Lower lobe of right lung (tissue), 2 donors: ENCODE results near the gene PRMT7. TPM values are rescaled to one million over a fixed set of nuclear protein-coding genes. Genes with fewer than 3 reads are reported as not detected.

Source experiments
- ATAC-seq, 2 donors: fragments of 200-7000 bp; cut with Tn5 transposase; one replicate each; pipeline ENCODE4 v1.9.1; 2020 to 2022; ENCODE audit warnings: mild to moderate bottlenecking in 2 of 2, moderate library complexity in 2 of 2
- DNase-seq: peaks from one replicate; pipeline ENCODE4 v3.0.0-alpha.2; 2020
- H3K27ac ChIP-seq: fragments of 200-600 bp; one replicate; pipeline ENCODE4 v1.8.0; 2022
- H3K27me3 ChIP-seq: fragments of 200-600 bp; one replicate; pipeline ENCODE4 v1.8.0; 2022; ENCODE audit warnings: low read depth
- H3K36me3 ChIP-seq: fragments of 200-600 bp; one replicate; pipeline ENCODE4 v1.8.0; 2022; ENCODE audit warnings: mild to moderate bottlenecking
- H3K4me1 ChIP-seq: fragments of 200-600 bp; one replicate; pipeline ENCODE4 v1.8.0; 2022
- H3K4me3 ChIP-seq: fragments of 200-600 bp; one replicate; pipeline ENCODE4 v1.8.0; 2022; ENCODE audit warnings: mild to moderate bottlenecking
- H3K9me3 ChIP-seq: fragments of 200-600 bp; one replicate; pipeline ENCODE4 v1.8.0; 2022
- intact Hi-C: fragments of 100-400 bp; cut with DNase I; formaldehyde crosslinking; loops from one replicate; pipeline ENCODE4 v1.11.0; 2022
- long read RNA-seq: library from polyadenylated mRNA; unstranded; transcript quantifications from one replicate; pipeline ENCODE4 v2.0.0, GENCODE V29; 2021
- total RNA-seq: library from RNA; stranded (reverse); fragmentation: NEBNext Ultra II Directional; extraction: Animal tissue kit (Norgen Biotek cat#: 25700); gene quantifications from one replicate; pipeline ENCODE4 v1.2.1, GENCODE V29; 2021
- TF ChIP-seq, protein P1 (sequence below): fragments of 200-600 bp; IDR thresholded peaks from one replicate; pipeline ENCODE4 v1.8.0; 2022; ENCODE audit warnings: antibody characterized with exemption, mild to moderate bottlenecking
- donor health status: DM: no; HTN: yes; CAD: no; lungs with severe emphysema.

The PRMT7 gene, protein sequence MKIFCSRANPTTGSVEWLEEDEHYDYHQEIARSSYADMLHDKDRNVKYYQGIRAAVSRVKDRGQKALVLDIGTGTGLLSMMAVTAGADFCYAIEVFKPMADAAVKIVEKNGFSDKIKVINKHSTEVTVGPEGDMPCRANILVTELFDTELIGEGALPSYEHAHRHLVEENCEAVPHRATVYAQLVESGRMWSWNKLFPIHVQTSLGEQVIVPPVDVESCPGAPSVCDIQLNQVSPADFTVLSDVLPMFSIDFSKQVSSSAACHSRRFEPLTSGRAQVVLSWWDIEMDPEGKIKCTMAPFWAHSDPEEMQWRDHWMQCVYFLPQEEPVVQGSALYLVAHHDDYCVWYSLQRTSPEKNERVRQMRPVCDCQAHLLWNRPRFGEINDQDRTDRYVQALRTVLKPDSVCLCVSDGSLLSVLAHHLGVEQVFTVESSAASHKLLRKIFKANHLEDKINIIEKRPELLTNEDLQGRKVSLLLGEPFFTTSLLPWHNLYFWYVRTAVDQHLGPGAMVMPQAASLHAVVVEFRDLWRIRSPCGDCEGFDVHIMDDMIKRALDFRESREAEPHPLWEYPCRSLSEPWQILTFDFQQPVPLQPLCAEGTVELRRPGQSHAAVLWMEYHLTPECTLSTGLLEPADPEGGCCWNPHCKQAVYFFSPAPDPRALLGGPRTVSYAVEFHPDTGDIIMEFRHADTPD
- 36.1 TPM for total RNA-seq
- long read RNA-seq, partial matches to known transcripts: 7 of 42 reads
- long read RNA-seq, other reads (novel, unspliced or antisense): 35 of 42 reads

DNA sequence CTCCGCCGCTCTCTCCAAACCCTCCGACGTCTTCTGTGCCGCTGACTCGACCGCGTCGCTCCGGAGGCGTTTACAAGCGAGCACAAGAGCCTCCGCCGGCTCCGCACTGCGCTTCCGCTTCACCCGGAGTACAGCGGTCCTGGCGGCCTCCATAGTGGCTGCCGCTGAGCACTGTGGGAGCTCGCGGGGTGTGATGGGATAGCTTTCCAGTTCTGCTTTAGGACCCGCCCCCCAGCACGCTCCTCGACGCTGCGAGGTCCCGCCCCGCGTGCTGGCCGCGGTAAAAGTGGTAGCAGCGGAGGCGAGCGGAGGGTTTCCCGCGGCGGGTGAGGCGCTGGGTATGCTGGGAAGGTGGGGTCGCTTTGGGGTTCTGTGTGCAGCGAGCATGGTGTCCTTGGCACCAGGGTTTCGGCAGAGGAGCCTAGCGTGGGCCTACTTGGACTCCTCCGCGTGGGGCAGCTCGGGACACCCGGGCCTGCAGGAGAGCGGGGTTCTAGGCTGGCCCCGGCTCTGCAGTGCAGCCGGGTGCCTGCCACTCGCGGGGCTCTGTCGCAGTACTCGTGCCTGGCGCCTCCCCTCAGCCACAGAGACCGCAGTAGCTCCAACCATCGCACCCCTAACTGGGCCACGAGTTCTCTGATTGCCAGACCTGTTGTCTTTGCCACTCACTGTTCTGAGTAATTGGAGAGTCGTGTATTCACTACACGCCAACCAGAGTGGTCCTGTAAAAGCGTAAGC, at the start of gene PRMT7, which contains the start of gene SLC7A6OS:
Gene PRMT7, plus strand, starts transcription at position 246 of the 738 bp plus-strand sequence. CDS start 4,961 bp downstream, outside the sequence.
Gene SLC7A6OS, minus strand, starts transcription at position 173 of the 738 bp plus-strand sequence. Its CDS starts 20 bp downstream, at position 153.
- intact Hi-C loops: no loop called here
- peaks cover 38% of the 10 kb centered on the region for H3K36me3 ChIP-seq
- ATAC-seq: peak; percentile 100

DNA sequence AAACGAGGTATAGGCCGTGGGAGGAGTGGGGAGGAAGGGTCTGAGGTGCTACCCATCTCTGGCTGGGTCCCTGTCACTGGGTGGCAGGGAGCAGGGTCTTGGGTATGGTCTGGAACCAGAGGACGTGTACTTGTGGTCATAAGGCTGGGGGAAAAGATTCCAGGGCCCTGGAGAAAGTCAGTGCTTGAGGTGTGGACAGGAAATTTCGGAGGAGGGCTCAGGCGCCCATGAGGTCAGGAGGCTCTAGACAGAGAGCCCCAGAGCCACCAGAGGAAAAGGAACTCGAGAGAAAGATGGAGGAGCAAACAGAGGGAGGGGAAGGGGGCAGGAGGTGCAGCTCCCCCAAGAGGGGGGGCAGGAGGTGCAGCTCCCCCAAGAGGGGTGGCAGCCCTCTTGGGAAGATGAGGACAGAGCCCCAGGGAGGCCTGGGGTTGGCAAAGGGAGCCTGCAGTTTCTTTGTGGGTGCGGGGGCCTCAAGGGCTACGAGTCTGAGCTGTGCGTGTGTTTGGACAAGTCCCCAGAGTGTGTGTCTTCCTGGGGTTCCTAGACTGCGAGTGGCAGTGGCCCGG, 47.2 kb upstream of the PRMT7 start:
- intact Hi-C loops: loop anchor here (5.0 kb wide), 1 partner anchor 64 kb away; no protein-coding TSS in a partner anchor
- H3K9me3 ChIP-seq: no peaks in the 10 kb centered on the region
- peaks cover 31% of the 10 kb centered on the region for H3K36me3 ChIP-seq
- H3K4me3 ChIP-seq: peak overlapping the region; percentile 83
- TF ChIP-seq, protein P1, sequence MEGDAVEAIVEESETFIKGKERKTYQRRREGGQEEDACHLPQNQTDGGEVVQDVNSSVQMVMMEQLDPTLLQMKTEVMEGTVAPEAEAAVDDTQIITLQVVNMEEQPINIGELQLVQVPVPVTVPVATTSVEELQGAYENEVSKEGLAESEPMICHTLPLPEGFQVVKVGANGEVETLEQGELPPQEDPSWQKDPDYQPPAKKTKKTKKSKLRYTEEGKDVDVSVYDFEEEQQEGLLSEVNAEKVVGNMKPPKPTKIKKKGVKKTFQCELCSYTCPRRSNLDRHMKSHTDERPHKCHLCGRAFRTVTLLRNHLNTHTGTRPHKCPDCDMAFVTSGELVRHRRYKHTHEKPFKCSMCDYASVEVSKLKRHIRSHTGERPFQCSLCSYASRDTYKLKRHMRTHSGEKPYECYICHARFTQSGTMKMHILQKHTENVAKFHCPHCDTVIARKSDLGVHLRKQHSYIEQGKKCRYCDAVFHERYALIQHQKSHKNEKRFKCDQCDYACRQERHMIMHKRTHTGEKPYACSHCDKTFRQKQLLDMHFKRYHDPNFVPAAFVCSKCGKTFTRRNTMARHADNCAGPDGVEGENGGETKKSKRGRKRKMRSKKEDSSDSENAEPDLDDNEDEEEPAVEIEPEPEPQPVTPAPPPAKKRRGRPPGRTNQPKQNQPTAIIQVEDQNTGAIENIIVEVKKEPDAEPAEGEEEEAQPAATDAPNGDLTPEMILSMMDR: peak; percentile 70
- ATAC-seq (no peak), DNase-seq (no peak)
- peak overlapping the region; percentile 95 for H3K27ac ChIP-seq
- no peaks in the 10 kb centered on the region for H3K27me3 ChIP-seq
- H3K4me1 ChIP-seq: peaks cover 53% of the 10 kb centered on the region

More for the DNA sequence above, at the start of gene PRMT7, which contains the start of gene SLC7A6OS:
- no peaks in the 10 kb centered on the region for H3K27me3 ChIP-seq
- TF ChIP-seq, protein P1: peak; percentile 50
- peak; percentile 96 for DNase-seq
- no peaks in the 10 kb centered on the region for H3K9me3 ChIP-seq
- H3K4me3 ChIP-seq: peak within 1 kb of the TSS; percentile 98
- peak within 1 kb of the TSS; percentile 86 for H3K27ac ChIP-seq
- peaks cover 46% of the 10 kb centered on the region for H3K4me1 ChIP-seq

DNA sequence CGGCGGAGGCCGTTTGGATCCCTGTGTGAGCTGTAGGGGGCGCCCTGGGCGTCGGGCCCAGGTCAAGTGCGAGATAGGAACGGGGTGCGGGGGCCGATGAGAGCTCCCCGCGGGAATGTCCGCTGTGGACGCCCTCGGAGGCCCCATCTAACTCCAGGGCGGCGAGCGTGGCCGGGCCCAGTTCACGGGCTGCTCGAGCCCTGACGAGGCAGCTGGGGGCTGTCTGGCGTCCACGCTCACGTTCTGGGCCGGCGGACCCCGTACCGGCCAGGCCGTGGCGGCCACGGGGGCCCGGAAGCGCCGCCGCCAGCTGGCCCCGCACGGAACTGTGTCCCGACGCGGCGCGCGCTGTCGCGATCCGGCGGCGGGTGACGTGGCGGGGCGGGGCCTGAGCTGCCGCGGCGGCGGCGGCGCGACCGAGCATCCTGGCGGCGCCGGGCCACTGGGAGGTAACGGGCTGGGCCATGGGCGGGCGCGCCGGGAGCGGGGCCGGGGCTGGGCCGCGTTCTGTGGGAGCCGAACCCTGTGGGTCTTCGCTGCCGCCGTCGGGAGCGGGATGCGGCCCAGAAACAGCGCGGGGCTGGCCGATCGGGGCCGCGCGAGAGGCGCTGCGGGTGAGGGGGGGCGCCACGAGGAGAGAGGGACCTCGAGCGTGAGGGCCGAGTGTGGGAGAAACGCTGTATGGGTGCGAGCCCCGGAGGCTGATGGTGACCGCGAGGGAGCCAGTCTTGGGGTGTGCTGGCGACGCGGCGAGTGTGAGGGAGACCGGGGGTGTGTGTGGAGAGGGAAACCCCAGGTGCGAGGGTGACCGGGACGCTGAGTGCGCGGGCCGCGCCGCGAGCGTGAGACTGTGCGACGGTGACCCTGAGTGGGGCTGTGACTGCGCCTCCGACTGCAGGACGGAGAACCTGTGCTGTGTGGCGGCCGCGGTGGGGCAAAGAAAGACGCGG, 46.4 kb upstream of the PRMT7 start, which contains the start of gene SLC7A6:
Gene SLC7A6, plus strand, starts transcription at position 399 of the 950 bp plus-strand sequence. CDS start 10,201 bp downstream, outside the sequence.
- intact Hi-C loops: loop anchor here (5.0 kb wide), 1 partner anchor 63 kb away; no protein-coding TSS in a partner anchor
- peaks cover 57% of the 10 kb centered on the region for H3K4me1 ChIP-seq
- H3K36me3 ChIP-seq: peaks cover 23% of the 10 kb centered on the region
- ATAC-seq: peak; percentile 86 to 87
- no peaks in the 10 kb centered on the region for H3K27me3 ChIP-seq
- TF ChIP-seq, protein P1: peak; percentile 0
- DNase-seq: peak; percentile 86
- H3K27ac ChIP-seq: peak within 1 kb of the TSS; percentile 95
- H3K4me3 ChIP-seq: peak within 1 kb of the TSS; percentile 83
- no peaks in the 10 kb centered on the region for H3K9me3 ChIP-seq

- peaks cover 14% of the 10 kb centered on the region for H3K36me3 ChIP-seq
- peak overlapping the region; percentile 83 for H3K4me3 ChIP-seq
- H3K27ac ChIP-seq: peak overlapping the region; percentile 95
- intact Hi-C loops: no loop called here
- ATAC-seq (peak; percentile 86), DNase-seq (peak; percentile 79)
- no peaks in the 10 kb centered on the region for H3K27me3 ChIP-seq
- H3K4me1 ChIP-seq: peaks cover 62% of the 10 kb centered on the region
- H3K9me3 ChIP-seq: no peaks in the 10 kb centered on the region
- TF ChIP-seq, protein P1: no peak
Measured at GRCh38 chr16:68265078-68265920, 45.5 kb upstream of the PRMT7 start.
